H1 (cell line): ENCODE results near the gene ZNF575. TPM values are rescaled to one million over a fixed set of nuclear protein-coding genes. Genes with fewer than 3 reads are reported as not detected.

Experiments
- ATF3 ChIP-seq: IDR thresholded peaks from 2 replicates; pipeline ENCODE4 v1.6.1; 2011; ENCODE audit warnings: low read depth, mild to moderate bottlenecking, low read length; ENCODE audit not compliant: insufficient read depth
- PHF8 ChIP-seq: fragments of 200-600 bp; sonication (generic); conservative IDR thresholded peaks from 2 replicates; pipeline ENCODE4 v1.7.1; 2012; ENCODE audit warnings: low read depth, mild to moderate bottlenecking, inconsistent platforms, low read length, moderate library complexity
- POLR2AphosphoS5 ChIP-seq: IDR thresholded peaks from 2 replicates; pipeline ENCODE4 v1.6.1; 2011; ENCODE audit warnings: low read depth, low read length
- RNF2 ChIP-seq: fragments of 200-900, 300-1000 bp; sonication (generic); IDR thresholded peaks from 2 replicates; pipeline ENCODE4 v1.7.1; 2016; ENCODE audit warnings: borderline replicate concordance, low read depth, mild to moderate bottlenecking, antibody characterized with exemption, low read length; ENCODE audit not compliant: poor library complexity, severe bottlenecking; ENCODE audit errors: missing control alignments
- RXRA ChIP-seq: IDR thresholded peaks from 2 replicates; pipeline ENCODE4 v1.6.1; 2011; ENCODE audit warnings: low read depth, mild to moderate bottlenecking, low read length, moderate library complexity; ENCODE audit not compliant: insufficient read depth
- SIN3A ChIP-seq, 2 experiments: IDR thresholded peaks in 1 of 2; conservative IDR thresholded peaks in 1 of 2; 2 replicates each; pipeline ENCODE4 v1.6.1; 2011 to 2012; ENCODE audit warnings: low read length in 2 of 2, improper control_type of control experiment in 1 of 2, low read depth in 1 of 2, mild to moderate bottlenecking in 1 of 2
- SIX5 ChIP-seq: IDR thresholded peaks from 2 replicates; pipeline ENCODE4 v1.6.1; 2011; ENCODE audit warnings: mild to moderate bottlenecking, low read depth, low read length
- polyA plus RNA-seq, 7 experiments: library from polyadenylated mRNA; depleted of rRNA in 3 of 7; stranded (reverse) in 5 of 7; unstranded in 2 of 7; fragments of >200 nt in 5 of 7; fragments of 200-250 nt in 2 of 7; gene quantifications; 1 replicate in 5 of 7; 2 replicates in 1 of 7; 4 replicates in 1 of 7; pipeline versions ENCODE4 v1.2.1 to v1.2.3, GENCODE V29; 2011 to 2013; ENCODE audit warnings: missing spikeins in 2 of 7, mixed read lengths in 2 of 7
- total RNA-seq: library from RNA; stranded (reverse); fragmentation: NEBNext Ultra II Directional; extraction: Animal tissue kit (Norgen Biotek cat#: 25700); gene quantifications from 2 replicates; pipeline ENCODE4 v1.2.1, GENCODE V29; 2021

The ZNF575 gene
- total and polyA plus RNA-seq, 2 of the 8 experiments (the other 6 are each of a cell fraction or from before 2014, with no cell fraction given): 0.05 TPM; not detected in 1

- TF ChIP-seq RXRA: no peak
- no peak for TF ChIP-seq SIN3A (conservative IDR thresholded peaks at IDR 0.05 in 1 of 2, IDR thresholded peaks at IDR 0.05 in 1 of 2; ENCODE audit: low read depth in 1 of 2, low read length in 2 of 2)
- no peak for TF ChIP-seq POLR2AphosphoS5
- TF ChIP-seq SIX5: no peak
- TF ChIP-seq ATF3: no peak
- no peak for TF ChIP-seq RNF2
- no peak for TF ChIP-seq PHF8
Measured at GRCh38 chr19:43502419-43502976, 30.5 kb upstream of the ZNF575 start (continued).
